GM10847 (cell line): ENCODE measurements around the gene ZNF747.

Experiments
- POLR2A ChIP-seq: IDR thresholded peaks from 2 replicates; pipeline ENCODE4 v1.6.1; 2011; ENCODE audit not compliant: insufficient read length; ENCODE audit errors: extremely low read depth

Gene ZNF747

DNA sequence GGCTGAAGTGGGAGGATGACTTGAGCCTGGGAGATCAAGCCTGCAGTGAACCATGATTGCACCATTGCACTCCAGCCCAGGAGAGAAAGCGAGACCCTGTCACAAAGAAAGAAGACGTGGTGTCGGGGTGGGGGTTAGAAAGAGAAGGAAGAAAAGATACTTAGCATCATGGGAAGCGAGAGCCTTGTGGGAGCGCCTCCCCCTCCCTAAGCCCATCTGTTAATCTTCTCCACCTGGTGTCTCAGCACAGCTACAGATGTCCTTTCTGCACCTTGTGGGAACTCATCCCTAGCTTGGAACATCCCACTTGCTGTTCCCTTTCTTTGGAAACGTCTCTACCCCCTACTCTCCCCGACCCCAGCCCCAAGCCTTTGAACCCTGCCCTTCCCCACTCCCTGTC lies 30.9 kb upstream of the ZNF747 start:
- no peak for TF ChIP-seq POLR2A

DNA sequence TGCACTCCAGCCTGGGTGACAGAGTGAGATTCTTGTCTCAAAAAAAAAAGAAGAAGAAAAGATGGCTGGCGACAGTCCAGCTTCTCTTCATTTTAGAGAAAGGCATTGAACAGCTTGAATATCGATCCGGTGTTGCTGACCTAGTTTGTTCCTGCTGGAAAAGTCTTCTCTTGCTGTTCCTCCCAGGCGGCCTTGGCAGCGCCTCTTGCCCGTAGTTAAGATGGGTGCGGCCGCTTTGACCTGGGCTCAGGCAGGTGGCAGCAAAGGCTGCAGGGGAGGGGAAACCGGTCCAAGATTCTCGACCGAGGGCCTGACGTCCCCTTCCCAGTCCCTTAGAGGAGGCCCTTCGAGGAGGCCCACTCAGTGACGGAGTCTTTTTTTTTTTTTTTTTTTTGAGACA lies 27.4 kb upstream of the ZNF747 start:
- no peak for TF ChIP-seq POLR2A

DNA sequence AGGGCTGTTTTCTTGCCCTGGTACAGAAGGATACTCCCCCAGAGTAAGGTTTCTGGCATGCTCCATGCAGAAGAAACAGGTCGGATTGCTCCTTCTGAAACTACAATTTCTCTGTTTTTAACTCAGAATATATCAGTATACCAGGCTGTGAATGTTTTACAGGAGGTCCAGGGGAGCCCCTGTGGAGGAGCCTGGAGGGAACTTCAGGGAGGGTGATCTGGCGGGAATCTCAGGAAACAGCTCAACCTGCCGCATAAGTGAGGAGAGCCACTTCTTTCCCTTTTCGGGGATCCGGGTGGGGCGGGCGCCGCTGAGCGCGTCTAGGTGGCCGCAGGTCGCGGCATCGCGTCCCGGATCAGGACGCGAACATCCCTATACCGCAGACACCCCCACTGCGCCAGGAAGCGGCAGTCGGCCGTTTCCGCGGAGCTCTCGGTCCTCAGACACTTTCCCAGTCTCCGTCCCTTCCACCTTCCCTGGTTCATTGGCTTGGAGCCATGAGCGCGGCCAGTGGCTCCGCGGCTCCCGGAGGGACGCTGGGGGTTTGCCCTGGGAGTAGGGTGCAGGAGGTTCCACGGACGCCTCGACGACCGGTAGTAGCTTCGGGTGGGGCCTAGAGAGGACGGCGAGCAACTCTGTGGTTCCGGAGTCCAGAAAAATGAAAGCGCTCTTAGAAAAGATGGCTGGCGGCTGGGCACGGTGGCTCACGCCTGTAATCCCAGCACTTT lies 26.6 kb upstream of the ZNF747 start:
- no peak for TF ChIP-seq POLR2A

DNA sequence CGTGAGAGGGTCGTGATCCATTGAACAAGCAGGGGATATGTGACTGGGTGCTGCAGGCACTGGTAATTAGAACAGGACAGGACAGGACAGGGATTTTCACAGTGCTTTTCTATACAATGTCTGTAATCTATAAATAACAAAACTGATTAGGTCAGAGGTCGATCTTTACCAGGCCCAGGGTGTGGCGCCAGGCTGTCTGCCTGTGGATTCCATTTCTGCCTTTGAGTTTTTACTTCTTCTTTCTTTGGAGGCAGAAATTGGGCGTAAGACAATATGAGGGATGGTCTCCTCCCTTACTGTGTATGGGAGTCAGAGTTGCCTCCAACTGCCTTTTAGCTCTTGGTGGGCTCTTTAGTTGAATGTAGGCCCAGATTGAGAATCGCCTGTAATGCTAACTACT lies 25.0 kb upstream of the ZNF747 start:
- no peak for TF ChIP-seq POLR2A

DNA sequence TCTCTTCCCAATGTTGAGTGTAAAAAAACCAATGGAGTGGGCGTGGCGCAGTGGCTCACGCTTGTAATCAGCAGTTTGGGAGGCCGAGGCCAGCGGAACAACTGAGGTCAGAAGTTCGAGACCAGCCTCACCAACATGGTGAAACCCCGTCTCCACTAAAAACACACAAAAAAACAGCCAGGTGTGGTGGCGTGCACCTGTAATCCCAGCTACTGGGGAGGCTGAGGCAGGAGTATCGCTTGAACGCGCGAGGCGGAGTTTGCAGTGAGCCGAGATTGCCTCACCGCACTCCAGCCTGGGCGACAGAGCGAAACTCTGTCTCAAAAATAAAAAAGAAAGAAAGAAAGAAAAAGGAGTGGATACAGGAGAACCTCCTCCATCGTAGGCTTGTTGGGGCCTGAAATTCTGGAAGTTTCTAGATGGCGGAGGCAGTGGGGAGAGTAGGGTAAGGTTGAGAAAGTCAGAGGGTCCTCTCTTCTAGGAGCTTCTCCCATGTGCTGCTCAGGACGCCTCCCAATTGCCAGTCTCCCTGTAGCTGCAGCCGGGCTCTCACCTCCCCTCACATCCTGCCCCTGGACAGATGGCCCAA lies 24.2 kb upstream of the ZNF747 start:
- TF ChIP-seq POLR2A, result no peak

DNA sequence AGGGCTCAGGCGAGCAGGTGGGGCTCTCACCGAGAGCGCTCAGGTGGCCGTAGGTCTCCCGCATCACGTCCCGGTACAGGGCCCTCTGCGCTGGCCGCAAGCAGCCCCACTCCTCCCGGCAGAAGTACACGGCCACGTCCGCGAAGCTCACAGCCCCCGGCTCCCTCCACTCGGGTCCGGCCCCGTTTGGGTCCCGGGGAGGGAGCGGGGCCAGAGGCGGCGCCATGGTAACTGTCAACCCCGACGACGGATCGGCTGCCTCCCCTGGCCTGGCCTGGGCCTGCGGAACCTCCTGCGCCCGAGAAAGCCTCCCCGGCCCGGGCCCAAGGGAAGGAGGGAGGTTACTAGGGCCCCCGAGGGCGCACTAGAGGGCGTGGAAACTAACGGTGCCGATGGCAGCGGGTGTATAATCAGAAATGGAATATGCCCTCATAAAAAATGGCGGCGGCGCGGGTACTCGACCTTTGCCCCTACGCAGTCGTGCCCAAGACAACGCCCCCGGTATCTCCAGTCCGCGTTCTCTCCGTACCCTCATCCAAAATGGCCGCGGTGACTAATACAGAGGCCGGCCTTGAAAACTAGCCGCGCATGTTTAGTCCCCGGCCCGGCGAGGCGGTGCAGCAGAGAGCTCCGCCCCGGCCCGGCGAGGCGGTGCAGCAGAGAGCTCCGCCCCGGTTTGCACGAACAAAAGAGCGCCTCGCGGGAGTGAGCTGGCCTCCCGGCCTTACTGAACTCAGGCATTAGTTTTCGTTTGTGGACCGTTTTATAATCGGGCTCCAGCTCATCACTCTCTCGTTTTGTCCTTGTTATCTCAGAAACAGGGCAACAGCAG lies 23.5 kb upstream of the ZNF747 start, which contains the start of gene ZNF764:
TSS of gene ZNF764 (minus strand) at position 418 of the 832 bp plus-strand sequence. CDS start at position 226, 192 bp downstream.
- TF ChIP-seq POLR2A, result peak; percentile 40

DNA sequence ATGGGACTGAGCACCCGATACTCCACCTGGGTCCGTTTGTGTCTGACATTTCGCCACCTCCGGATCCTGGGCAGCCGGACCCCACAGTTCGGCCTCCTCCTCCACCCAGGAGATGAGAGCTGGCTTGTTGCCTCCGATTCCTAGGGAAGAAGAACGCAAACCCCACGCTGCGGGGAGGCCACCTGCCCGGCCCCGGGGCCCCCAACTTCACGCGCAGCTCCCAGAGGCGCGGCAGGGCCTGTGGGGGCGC lies 23.0 kb upstream of the ZNF747 start:
- TF ChIP-seq POLR2A, result no peak

DNA sequence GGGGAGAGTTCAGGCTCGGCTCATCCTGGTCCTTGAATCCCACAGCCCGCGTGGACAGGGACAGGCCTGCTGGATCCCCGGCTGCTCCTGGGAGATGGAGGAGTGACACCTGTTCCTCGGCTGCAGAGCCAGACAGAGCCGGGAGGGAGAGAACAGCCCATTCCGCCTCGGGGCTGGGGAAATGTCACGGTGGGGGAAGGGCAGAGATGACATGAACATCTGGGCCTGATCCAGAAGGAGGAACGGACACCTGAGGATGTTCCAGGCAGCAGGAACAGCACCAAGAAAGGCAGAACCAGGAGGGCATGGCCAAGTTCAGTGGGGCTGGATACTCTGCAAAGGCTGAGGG lies 21.4 kb upstream of the ZNF747 start:
- TF ChIP-seq POLR2A, result no peak

DNA sequence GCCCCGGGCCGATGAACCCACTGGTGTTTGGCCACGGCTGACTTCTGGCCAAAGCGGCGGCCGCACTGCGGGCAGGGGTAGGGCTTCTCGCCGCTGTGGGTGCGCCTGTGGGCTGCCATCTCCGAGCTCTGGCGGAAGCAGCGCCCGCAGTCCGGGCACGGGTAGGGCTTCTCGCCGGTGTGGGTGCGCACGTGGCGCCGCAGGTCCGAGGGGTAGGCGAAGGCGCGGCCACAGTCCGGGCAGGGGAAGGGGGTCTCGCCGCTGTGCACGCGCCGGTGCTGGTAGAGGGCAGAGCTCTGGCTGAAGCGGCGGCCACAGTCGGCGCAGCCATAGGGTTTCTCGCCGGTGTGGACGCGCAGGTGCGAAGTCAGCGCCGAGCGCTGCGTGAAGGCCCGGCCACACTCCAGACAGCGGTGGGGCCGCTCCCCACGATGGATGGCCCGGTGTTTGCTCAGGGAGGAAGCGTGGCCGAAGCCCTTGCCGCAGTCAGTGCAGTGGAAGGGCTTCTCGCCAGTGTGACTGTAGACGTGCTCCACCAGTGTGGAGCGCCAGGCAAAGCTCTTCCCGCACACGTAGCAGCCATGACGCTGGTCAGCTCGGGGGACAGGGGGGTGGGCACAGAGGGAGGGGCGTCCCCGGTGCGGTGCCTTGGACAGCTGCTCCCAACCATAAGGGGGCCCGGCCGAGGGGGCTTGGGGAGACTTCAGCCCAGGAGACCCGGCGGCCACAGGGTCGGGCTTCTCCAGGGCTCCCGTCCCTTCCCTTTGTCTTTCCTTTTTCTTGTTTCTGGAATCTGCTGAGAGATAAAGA lies 20.9 kb upstream of the ZNF747 start:
- no peak for TF ChIP-seq POLR2A

DNA sequence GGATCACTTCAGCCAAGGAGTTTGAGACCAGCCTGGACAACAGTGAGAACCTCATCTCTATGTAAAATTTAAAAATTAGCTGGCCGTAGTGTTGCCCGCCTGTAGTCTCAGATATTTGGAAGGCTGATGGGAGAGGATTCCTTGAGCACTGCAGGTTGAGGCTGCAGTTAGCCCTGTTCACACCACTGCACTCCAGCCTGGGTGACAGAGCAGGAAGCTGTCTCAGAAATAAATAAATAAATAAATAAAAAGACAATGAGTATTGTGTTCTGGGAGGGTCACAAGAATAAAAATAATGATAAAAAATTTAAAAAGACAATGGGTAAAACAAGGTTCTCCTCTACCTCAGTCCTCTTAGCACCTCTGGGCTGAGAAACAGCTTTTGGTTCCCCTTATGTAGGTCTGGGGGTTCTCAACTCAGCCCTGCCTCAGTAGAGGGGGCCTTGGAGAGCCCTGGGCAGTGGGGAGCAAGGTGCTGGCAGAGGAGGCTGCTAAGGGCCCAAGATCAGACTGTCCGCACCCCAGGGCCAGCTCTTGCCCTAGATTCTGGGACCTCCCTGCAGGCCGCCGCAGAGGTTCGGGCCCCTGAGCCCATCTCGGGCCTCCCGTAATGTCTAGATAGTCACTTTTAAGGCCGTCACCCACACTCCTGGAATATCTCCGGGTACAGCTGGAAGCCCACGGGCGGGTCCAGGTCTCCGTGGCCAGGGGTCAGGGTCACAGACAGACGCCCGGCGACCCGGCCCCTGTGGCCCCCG lies 20.1 kb upstream of the ZNF747 start:
- no peak for TF ChIP-seq POLR2A

DNA sequence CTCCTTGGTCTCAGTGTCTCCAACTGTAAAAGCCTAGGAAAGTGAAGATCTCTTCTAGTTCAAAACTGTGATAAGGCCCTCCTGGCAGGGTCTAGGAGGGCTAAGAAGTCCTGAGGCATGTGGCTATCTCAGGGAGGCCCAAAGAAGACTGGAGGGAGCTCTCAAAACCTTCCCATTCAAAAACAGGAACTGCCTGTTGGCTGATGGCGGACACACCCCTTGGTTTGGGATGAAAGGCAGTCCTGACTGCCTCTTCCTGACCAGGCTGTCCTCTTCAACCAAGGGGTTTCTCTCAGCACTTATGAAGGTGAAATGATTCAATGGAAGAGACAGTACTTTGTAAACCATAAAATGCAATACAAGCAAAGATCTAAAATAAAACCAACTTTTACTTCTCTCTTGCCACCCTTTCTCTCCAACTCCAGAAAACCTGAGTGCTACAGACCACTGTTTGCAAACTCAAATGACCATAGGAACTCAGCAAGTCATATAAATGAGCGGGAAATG lies 18.8 kb upstream of the ZNF747 start:
- no peak for TF ChIP-seq POLR2A

DNA sequence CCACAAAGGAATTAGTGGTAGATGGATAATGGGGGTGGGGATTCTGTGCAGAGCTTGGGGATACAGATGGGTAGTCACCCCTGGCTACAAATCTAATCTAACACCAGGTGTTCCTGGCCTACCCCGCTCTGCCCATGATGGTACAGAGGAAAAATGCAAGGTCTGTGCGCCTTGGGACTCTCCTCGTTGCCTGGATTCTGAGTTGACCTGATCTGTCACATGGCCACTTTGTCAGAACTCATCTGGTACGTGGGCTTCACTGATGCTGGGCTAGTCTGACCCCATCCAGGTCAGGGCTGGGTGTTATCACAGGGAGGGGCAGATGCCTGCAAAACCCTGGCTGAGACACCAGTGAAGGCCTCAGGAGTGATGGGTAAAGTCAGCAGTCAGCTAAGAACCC lies 18.3 kb upstream of the ZNF747 start:
- TF ChIP-seq POLR2A, result no peak

DNA sequence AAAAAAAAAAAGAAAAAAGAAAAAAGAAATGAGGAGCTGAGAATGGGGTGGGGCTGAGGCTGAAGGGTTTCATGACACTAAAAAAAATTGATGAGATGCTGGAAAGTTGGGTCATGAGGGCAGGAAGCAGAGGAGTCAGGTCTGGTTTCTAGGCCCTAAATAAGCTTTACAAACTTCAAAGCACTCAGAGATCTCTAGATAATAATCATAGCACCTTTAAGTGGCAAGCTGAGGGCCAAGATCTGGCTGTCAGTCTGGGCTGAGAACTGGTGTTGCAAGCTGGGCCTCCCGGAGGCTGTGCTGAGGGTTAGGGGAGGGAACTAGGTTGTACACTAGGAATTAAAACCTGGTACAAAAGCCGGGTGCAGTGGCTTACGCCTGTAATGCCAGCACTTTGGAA lies 17.1 kb upstream of the ZNF747 start:
- TF ChIP-seq POLR2A, result no peak

DNA sequence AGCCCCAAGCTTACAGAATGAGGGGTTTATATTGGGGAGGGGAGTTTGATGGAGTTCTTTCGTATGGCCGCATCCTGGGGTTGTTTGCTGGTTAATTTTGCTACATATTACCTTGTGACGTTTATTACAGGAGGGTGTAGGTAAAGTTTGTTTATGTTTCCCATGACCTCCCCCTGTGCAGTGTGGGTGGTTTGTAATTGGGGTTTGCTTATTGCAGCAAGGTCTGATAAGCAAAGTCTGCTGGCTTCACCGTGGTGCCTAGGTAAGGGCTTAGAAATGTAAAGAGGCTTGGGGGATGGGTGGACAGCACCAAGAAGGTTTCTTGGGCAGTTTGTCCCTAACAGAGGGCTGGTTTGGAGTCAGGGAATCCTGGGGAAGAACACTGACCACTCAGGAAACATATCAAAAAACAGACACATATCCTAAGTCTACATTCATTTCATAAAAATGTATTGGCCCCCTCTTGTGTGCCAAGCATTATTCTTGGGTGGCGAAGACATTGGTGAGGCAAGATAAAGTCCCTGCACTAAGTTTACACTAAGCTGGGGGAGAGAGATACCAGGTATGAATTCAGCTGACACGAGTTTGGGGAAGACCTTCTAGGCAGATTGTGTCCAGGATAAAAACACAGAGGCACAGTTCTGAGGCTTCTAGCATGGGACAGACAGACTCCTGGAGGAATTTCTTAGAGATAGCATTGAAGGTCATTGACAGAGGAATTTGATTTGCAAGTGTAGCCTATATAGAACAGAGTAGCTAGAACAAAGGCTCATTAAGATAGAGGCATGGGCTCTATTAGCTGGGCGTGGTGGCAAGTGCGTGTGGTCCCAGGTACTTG lies 14.0 kb upstream of the ZNF747 start:
- TF ChIP-seq POLR2A, result no peak
